ENCODE data around the gene IL17REL. TPM values are rescaled to one million over a fixed set of nuclear protein-coding genes. Genes with fewer than 3 reads are reported as not detected.

The IL17REL gene
- total RNA-seq, 2 experiments from 2014 or later, result 0.16 TPM

GRCh38 chr22:50053861-50054260, 41.3 kb upstream of the IL17REL start:
- Mint-ChIP-seq H3K36me3 (ENCODE audit: low read depth) (no peaks in the 10 kb centered on the region), H3K9me3 (ENCODE audit: low read depth) (peaks cover 4% of the 10 kb centered on the region), H3K4me1 (no peaks in the 10 kb centered on the region), H3K27me3 (peaks cover 12% of the 10 kb centered on the region), H3K27ac (no peak overlapping the region), H3K4me3 (no peak overlapping the region)
- ChIA-PET POLR2A (no interaction called here), CTCF (no interaction called here)
- no peak for ATAC-seq
- intact Hi-C loops (cut with DNase I, micrococcal nuclease), result no loop called here
- no peak for DNase-seq

DNA sequence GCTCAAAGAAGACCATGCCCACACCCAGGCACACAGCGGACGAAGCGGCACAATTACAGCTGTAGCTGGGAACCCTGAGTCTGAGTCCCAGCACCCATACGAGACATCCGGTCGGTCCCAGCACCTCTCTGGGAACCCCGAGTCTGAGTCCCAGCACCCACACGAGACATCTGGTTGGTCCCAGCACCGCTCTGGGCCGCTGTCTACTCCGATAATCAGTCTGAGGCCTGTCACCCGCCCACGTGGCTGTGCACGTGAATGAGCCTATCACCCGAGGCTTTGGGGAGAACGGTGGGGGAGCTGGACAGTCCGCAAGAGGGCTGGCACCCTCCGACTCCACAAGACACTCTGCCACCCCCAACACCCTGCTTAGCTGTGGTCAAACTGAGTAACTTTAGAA, 39.4 kb upstream of the IL17REL start:
- Mint-ChIP-seq H3K9me3 (ENCODE audit: low read depth) (peaks cover 4% of the 10 kb centered on the region), H3K27ac (no peak overlapping the region), H3K36me3 (ENCODE audit: low read depth) (no peaks in the 10 kb centered on the region), H3K27me3 (peaks cover 9% of the 10 kb centered on the region), H3K4me1 (no peaks in the 10 kb centered on the region), H3K4me3 (no peak overlapping the region)
- ChIA-PET CTCF (no interaction called here), POLR2A (no interaction called here)
- no peak for ATAC-seq
- no peak for DNase-seq
- intact Hi-C loops (cut with DNase I, micrococcal nuclease), result no loop called here

- H3K4me3 Mint-ChIP-seq, result no peak overlapping the region
- peaks cover 3% of the 10 kb centered on the region for H3K27me3 Mint-ChIP-seq
- ChIA-PET CTCF (interaction anchor here (0.8 to 1.2 kb wide), 2 partner anchors 12 to 19 kb away, joined by 3 to 4 read pairs; no protein-coding TSS in a partner anchor), POLR2A (no interaction called here)
- peaks cover 4% of the 10 kb centered on the region for H3K4me1 Mint-ChIP-seq
- DNase-seq (no peak), ATAC-seq (no peak)
- H3K9me3 Mint-ChIP-seq (ENCODE audit: low read depth), result peaks cover 4% of the 10 kb centered on the region
- intact Hi-C loops (cut with DNase I, micrococcal nuclease), result no loop called here
- no peaks in the 10 kb centered on the region for H3K36me3 Mint-ChIP-seq (ENCODE audit: low read depth)
- H3K27ac Mint-ChIP-seq, result no peak overlapping the region
These were observed 37.0 kb upstream of the IL17REL start for GRCh38 chr22:50049299-50050195.

- Mint-ChIP-seq H3K9me3 (ENCODE audit: low read depth) (peaks cover 4% of the 10 kb centered on the region), H3K4me1 (peaks cover 7% of the 10 kb centered on the region), H3K4me3 (no peak overlapping the region), H3K27ac (no peak overlapping the region), H3K27me3 (peaks cover 5% of the 10 kb centered on the region), H3K36me3 (ENCODE audit: low read depth) (no peaks in the 10 kb centered on the region)
- DNase-seq (no peak), ATAC-seq (no peak)
- intact Hi-C loops (cut with DNase I, micrococcal nuclease), result no loop called here
- ChIA-PET CTCF (no interaction called here), POLR2A (no interaction called here)
These were observed 36.3 kb upstream of the IL17REL start for GRCh38 chr22:50048836-50049235.

- ChIA-PET POLR2A (no interaction called here), CTCF (no interaction called here)
- Mint-ChIP-seq H3K27ac (no peak overlapping the region), H3K4me1 (peaks cover 7% of the 10 kb centered on the region), H3K27me3 (peaks cover 11% of the 10 kb centered on the region), H3K9me3 (ENCODE audit: low read depth) (no peaks in the 10 kb centered on the region), H3K36me3 (ENCODE audit: low read depth) (no peaks in the 10 kb centered on the region), H3K4me3 (no peak overlapping the region)
- DNase-seq (no peak), ATAC-seq (no peak)
- intact Hi-C loops (cut with DNase I, micrococcal nuclease), result no loop called here
These were observed 35.6 kb upstream of the IL17REL start for GRCh38 chr22:50048061-50048765.

- H3K9me3 Mint-ChIP-seq (ENCODE audit: low read depth), result no peaks in the 10 kb centered on the region
- H3K4me1 Mint-ChIP-seq, result peaks cover 7% of the 10 kb centered on the region
- no peak overlapping the region for H3K4me3 Mint-ChIP-seq
- ChIA-PET POLR2A (no interaction called here), CTCF (no interaction called here)
- H3K27me3 Mint-ChIP-seq, result peaks cover 17% of the 10 kb centered on the region
- intact Hi-C loops (cut with DNase I, micrococcal nuclease), result no loop called here
- H3K36me3 Mint-ChIP-seq (ENCODE audit: low read depth), result no peaks in the 10 kb centered on the region
- no peak for DNase-seq
- H3K27ac Mint-ChIP-seq, result no peak overlapping the region
- no peak for ATAC-seq
These were observed 34.8 kb upstream of the IL17REL start for GRCh38 chr22:50047346-50047745.

GRCh38 chr22:50046481-50047245, 34.1 kb upstream of the IL17REL start:
- ATAC-seq, result no peak
- POLR2A ChIA-PET, result no interaction called here
- intact Hi-C loops (cut with DNase I, micrococcal nuclease), result no loop called here

GRCh38 chr22:50046019-50046415, 33.5 kb upstream of the IL17REL start:
- ATAC-seq (no peak), DNase-seq (no peak)
- H3K9me3 Mint-ChIP-seq (ENCODE audit: low read depth), result no peaks in the 10 kb centered on the region
- intact Hi-C loops (cut with DNase I, micrococcal nuclease), result no loop called here
- peaks cover 17% of the 10 kb centered on the region for H3K27me3 Mint-ChIP-seq
- H3K36me3 Mint-ChIP-seq (ENCODE audit: low read depth), result no peaks in the 10 kb centered on the region
- no peak overlapping the region for H3K27ac Mint-ChIP-seq
- peaks cover 7% of the 10 kb centered on the region for H3K4me1 Mint-ChIP-seq
- POLR2A ChIA-PET, result no interaction called here
- no peak overlapping the region for H3K4me3 Mint-ChIP-seq
- CTCF ChIA-PET, result no interaction called here

More at GRCh38 chr22:50046481-50047245, 34.1 kb upstream of the IL17REL start:
- Mint-ChIP-seq H3K27ac (no peak overlapping the region), H3K36me3 (ENCODE audit: low read depth) (no peaks in the 10 kb centered on the region), H3K9me3 (ENCODE audit: low read depth) (no peaks in the 10 kb centered on the region), H3K4me1 (peaks cover 7% of the 10 kb centered on the region), H3K27me3 (peaks cover 17% of the 10 kb centered on the region), H3K4me3 (no peak overlapping the region)
- DNase-seq, result no peak
- CTCF ChIA-PET, result no interaction called here

GRCh38 chr22:50045211-50046018, 32.9 kb upstream of the IL17REL start:
- H3K4me1 Mint-ChIP-seq, result peaks cover 7% of the 10 kb centered on the region
- H3K27ac Mint-ChIP-seq, result no peak overlapping the region
- DNase-seq, result no peak
- no peaks in the 10 kb centered on the region for H3K9me3 Mint-ChIP-seq (ENCODE audit: low read depth)
- peaks cover 17% of the 10 kb centered on the region for H3K27me3 Mint-ChIP-seq
- ATAC-seq, result no peak
- intact Hi-C loops (cut with DNase I, micrococcal nuclease), result no loop called here
- CTCF ChIA-PET, result no interaction called here
- POLR2A ChIA-PET, result no interaction called here
- H3K36me3 Mint-ChIP-seq (ENCODE audit: low read depth), result no peaks in the 10 kb centered on the region
- no peak overlapping the region for H3K4me3 Mint-ChIP-seq

DNA sequence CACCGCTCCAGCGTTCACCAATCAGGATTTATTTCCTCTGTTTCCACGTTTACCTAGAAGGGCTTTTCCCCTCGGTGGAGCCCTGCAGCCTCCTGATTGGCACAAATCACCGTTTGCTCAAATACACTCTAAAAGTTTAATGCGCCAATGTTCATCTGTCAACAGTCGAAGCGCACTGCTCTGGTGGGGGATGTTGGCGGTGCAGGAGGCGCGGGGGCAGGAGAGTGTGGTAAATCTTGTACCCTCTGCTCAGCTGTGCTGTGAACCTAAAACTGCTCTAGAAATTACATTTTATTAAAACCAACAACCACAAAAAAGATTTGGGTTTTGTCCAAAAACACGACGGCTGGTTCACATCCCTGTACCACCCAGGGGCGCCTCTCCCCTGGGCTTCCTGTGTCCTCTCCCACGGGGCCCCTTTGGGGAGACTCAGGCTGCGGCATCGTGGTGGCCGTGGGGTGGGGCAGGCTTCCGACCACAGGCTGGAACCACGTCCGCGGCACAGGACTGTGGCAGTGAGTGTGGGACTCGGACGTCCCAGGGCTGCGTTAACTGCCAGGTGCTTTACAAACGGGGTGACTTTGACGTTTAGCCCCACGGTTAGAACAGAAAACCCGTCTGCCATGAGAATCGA, 32.0 kb upstream of the IL17REL start:
- no peak overlapping the region for H3K27ac Mint-ChIP-seq
- ChIA-PET CTCF (no interaction called here), POLR2A (no interaction called here)
- no peaks in the 10 kb centered on the region for H3K36me3 Mint-ChIP-seq (ENCODE audit: low read depth)
- H3K4me1 Mint-ChIP-seq, result peaks cover 7% of the 10 kb centered on the region
- DNase-seq (no peak), ATAC-seq (no peak)
- no peak overlapping the region for H3K4me3 Mint-ChIP-seq
- no peaks in the 10 kb centered on the region for H3K9me3 Mint-ChIP-seq (ENCODE audit: low read depth)
- peaks cover 17% of the 10 kb centered on the region for H3K27me3 Mint-ChIP-seq
- intact Hi-C loops (cut with DNase I, micrococcal nuclease), result no loop called here
